T-helper 22 cell (primary cell): ENCODE results near the gene HSD11B2.

Experiments
- DNase-seq: peaks from one replicate; pipeline ENCODE4 v3.0.0-alpha.2; 2020; ENCODE audit warnings: low read depth

HSD11B2 gene

GRCh38 chr16:67396159-67397035 is 34.5 kb upstream of the HSD11B2 start:
- DNase-seq, result no peak

- DNase-seq, result no peak
Measured at GRCh38 chr16:67397036-67397801, 33.7 kb upstream of the HSD11B2 start.

GRCh38 chr16:67397812-67398545 is 32.9 kb upstream of the HSD11B2 start:
- DNase-seq, result no peak

GRCh38 chr16:67398546-67399217 is 32.2 kb upstream of the HSD11B2 start:
- DNase-seq, result no peak

- DNase-seq, result no peak
Measured at GRCh38 chr16:67399218-67399733, 31.6 kb upstream of the HSD11B2 start.

GRCh38 chr16:67399749-67400704 is 30.9 kb upstream of the HSD11B2 start:
- no peak for DNase-seq

- no peak for DNase-seq
Measured at GRCh38 chr16:67400901-67401300, 30.0 kb upstream of the HSD11B2 start.

GRCh38 chr16:67403976-67404555 is 26.9 kb upstream of the HSD11B2 start:
- DNase-seq, result no peak

- DNase-seq, result no peak
Measured at GRCh38 chr16:67404740-67405226, 26.1 kb upstream of the HSD11B2 start.

- DNase-seq, result no peak
Measured at GRCh38 chr16:67405336-67405735, 25.6 kb upstream of the HSD11B2 start.

- DNase-seq, result no peak
Measured at GRCh38 chr16:67406111-67406971, 24.6 kb upstream of the HSD11B2 start.

- no peak for DNase-seq
Measured at GRCh38 chr16:67407176-67407787, 23.6 kb upstream of the HSD11B2 start.

GRCh38 chr16:67407788-67408452 is 23.0 kb upstream of the HSD11B2 start:
- DNase-seq, result no peak

GRCh38 chr16:67409631-67410030 is 21.3 kb upstream of the HSD11B2 start:
- no peak for DNase-seq

GRCh38 chr16:67411339-67411738 is 19.6 kb upstream of the HSD11B2 start:
- DNase-seq, result no peak

GRCh38 chr16:67412294-67412693 is 18.6 kb upstream of the HSD11B2 start:
- no peak for DNase-seq

- no peak for DNase-seq
Measured at GRCh38 chr16:67413978-67414911, 16.7 kb upstream of the HSD11B2 start.
